AG09309 (cell line): ENCODE data around the gene PDE4D.

Experiments
- DNase-seq: peaks from one replicate; pipeline ENCODE4 v3.0.0-alpha.2; 2010; ENCODE audit warnings: low read depth
- H3K4me3 ChIP-seq: 2 replicates; pipeline ENCODE4 v1.5.1; 2011; ENCODE audit warnings: mild to moderate bottlenecking, low read depth, low read length, moderate library complexity; ENCODE audit not compliant: control insufficient read depth
- TF ChIP-seq, protein P1 (sequence below): IDR thresholded peaks from 2 replicates; pipeline ENCODE4 v1.5.1; 2011; ENCODE audit warnings: mild to moderate bottlenecking, low read depth, low read length, inconsistent platforms; ENCODE audit not compliant: insufficient read depth, control insufficient read depth; ENCODE audit errors: missing control alignments

The PDE4D gene

DNA sequence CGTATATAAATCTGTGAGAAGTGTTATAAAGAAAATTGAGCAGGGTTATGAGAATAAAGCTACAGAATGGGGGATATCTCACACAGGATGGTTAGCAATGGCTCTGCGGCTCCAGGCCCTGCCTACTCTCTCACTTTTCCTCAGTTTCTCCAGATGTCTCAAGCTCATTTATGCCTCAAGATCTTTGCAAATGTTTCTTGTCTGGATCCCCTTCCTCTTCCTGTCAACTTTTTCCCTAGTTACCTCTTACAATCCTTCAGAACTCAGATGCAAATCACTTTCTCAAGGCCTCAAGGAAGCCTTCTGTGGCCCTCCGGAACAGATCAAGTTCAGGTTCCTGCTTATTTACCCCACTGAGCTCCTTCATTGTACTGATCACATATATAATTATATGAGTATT is 924.3 kb downstream of the PDE4D start:
- TF ChIP-seq, protein P1, sequence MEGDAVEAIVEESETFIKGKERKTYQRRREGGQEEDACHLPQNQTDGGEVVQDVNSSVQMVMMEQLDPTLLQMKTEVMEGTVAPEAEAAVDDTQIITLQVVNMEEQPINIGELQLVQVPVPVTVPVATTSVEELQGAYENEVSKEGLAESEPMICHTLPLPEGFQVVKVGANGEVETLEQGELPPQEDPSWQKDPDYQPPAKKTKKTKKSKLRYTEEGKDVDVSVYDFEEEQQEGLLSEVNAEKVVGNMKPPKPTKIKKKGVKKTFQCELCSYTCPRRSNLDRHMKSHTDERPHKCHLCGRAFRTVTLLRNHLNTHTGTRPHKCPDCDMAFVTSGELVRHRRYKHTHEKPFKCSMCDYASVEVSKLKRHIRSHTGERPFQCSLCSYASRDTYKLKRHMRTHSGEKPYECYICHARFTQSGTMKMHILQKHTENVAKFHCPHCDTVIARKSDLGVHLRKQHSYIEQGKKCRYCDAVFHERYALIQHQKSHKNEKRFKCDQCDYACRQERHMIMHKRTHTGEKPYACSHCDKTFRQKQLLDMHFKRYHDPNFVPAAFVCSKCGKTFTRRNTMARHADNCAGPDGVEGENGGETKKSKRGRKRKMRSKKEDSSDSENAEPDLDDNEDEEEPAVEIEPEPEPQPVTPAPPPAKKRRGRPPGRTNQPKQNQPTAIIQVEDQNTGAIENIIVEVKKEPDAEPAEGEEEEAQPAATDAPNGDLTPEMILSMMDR = no peak
- H3K4me3 ChIP-seq = no peak overlapping the region
- DNase-seq = no peak

DNA sequence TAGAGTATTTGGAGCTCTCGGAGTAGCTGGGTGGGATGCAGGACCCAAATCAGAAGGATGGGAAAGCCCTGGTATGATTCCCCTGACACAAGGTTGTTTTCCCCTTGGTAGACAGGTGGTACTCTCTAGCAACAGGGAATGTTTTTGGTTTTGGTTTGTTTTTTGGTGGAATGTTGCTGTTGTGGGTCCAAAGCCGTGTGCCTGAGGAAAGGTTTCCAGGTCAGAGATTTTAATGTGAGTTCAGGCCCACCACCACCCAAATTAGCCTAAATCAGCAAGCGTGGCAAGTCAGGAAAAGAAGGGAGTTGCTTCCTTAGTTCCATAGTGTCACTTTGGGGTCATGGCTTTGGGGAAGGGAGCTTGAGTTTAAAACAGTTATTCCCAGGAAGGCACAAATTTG is 925.2 kb downstream of the PDE4D start:
- no peak for DNase-seq
- no peak overlapping the region for H3K4me3 ChIP-seq
- TF ChIP-seq, protein P1 = no peak

DNA sequence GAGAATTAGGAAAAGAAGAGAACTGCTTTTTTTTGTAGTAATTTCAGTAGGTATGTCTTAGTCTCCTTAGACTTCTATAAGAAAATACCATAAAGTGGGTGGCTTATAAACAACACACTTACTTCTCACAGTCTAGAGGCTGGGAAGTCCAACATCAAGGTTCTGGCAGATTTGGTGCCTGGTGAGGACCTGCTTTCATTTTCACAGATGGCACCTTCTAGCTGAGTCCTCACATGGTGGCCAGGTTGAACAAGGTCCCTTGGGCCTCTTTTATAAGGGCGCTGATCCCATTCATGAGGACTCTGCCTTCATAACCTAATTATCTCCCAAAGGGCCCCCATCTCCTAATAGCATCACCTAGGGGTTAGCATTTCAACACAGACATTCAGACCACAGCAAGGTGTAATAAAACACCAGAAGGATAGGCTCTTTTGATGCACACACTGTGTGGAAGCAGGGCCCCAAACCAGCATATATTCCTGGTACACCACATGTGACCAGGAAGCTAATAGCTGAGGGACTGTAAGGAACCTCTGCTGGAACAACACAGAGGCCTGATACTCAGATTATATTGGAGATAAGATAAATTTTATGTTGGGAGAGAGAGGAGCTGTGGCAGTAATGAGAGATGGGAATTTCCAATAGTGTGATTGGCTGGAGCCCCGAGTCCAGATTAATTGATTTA is 925.8 kb downstream of the PDE4D start:
- TF ChIP-seq, protein P1 = no peak
- no peak for DNase-seq
- H3K4me3 ChIP-seq = no peak overlapping the region

DNA sequence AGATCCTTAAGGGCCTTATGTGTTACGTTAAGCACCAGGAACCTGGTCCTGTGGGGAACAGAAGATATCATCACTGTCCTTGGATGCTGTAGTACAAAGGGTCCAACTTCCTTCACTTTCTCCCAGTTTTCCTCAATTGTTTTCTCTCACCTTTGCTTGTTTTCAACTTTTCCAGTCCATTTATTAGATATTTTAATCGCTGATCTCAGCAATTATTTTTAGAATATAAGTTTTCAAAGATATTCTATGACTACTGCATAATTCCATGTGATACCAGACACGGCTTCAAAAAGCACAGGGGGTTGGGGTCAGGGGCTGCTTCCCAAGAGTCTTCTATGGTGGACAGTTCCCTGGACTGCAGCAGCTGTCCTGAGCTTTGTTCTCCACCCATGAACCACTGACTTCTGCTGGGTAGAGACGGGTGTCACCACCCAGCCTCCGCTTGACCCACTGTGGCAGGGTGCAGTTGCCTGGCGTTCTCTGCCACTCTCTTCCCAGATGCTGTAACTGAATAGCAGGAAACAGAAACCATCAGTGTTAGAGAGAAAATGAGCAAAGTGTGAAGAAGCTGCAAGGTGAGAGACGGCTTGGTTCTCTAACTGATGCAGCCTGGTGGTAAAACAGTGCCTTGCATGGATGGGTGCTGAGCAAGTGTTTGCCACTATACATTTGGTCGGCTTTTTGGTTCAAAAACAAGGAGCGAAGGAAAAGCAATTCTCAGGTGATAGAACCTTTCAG is 927.7 kb downstream of the PDE4D start:
- no peak overlapping the region for H3K4me3 ChIP-seq
- DNase-seq = no peak
- TF ChIP-seq, protein P1 = no peak

DNA sequence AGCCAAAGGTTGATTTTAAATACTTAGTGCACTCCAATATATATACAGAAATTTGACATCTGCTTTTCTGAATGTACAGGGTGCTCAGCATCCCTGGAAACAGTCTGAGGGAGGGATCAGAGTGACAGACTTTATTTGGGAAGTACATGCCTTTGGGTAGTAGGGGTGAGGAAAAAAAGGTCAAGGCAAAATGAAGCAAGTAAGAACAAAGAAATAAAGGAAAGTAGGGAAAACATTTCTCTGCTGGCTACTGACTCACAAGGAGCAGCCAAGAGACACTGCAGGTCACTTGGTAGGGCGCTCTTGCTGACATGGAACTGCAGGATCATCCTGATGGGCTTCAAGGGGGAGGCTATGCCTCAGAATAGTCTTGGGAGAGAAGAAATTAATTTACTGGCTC is 929.7 kb downstream of the PDE4D start:
- DNase-seq = no peak
- TF ChIP-seq, protein P1 = no peak
- no peak overlapping the region for H3K4me3 ChIP-seq

DNA sequence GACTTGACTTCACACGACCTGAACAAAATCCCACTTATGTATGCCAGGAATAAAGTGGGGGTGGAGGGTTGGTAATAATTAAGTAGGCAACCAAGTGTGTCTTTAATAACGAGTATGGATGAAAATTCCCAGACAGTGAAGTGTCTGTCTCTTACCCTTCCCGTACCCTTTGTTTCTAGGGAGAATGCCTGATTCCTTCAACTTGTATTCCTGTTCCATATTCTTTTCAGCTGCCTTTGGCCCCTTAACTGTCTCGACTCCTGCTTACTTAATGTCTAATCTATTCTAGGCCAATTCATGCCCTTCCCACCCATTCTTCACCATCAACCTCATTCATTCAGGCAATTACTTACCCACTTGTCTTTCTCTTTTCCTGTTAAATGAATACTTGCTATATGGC is 930.2 kb downstream of the PDE4D start:
- TF ChIP-seq, protein P1 = no peak
- no peak for DNase-seq
- H3K4me3 ChIP-seq = no peak overlapping the region
